Lower leg skin (tissue), 4 donors: ENCODE measurements around the gene TLE4. TPM values are rescaled to one million over a fixed set of nuclear protein-coding genes. Genes with fewer than 3 reads are reported as not detected.

ENCODE experiments used
- DNase-seq, 2 donors: peaks; one replicate each; pipeline ENCODE4 v3.0.0-alpha.2; 2019; ENCODE audit warnings: low spot score in 2 of 2
- H3K4me3 ChIP-seq: fragments of 200-600 bp; sonication (generic); 2 replicates; pipeline ENCODE4 v1.5.1; 2017; ENCODE audit warnings: mild to moderate bottlenecking, low read depth; ENCODE audit not compliant: poor library complexity, severe bottlenecking
- CTCF ChIP-seq, 3 donors: fragments of 450-650 bp; IDR thresholded peaks; one replicate each; pipeline ENCODE4 v1.5.1; 2016; ENCODE audit warnings: antibody characterized with exemption in 3 of 3, mild to moderate bottlenecking in 3 of 3, moderate library complexity in 2 of 3
- POLR2A ChIP-seq, 2 donors: fragments of 450-650 bp; IDR thresholded peaks; one replicate each; pipeline ENCODE4 v1.6.1; 2016 to 2017; ENCODE audit warnings: antibody characterized with exemption in 2 of 2, mild to moderate bottlenecking in 1 of 2, moderate library complexity in 1 of 2
- WGBS, 2 donors: methylation state at CpG; one replicate each; pipeline ENCODE4 v1.1.5; 2018; 5-methylcytosine and 5-hydroxymethylcytosine counted together
- intact Hi-C: fragments of 100-400 bp; cut with DNase I; formaldehyde crosslinking; loops from one replicate; pipeline ENCODE4 v1.15.0; 2023; ENCODE audit warnings: low total_unique reads
- total RNA-seq, 4 donors: library from RNA; depleted of rRNA; stranded (reverse); fragments of >200 nt; gene quantifications; one replicate each; pipeline ENCODE4 v1.1.0, GENCODE V29; 2016

Gene TLE4
- total RNA-seq = 10 to 100 TPM; 46.8 to 97.9 (median 54.1) TPM

GRCh38 chr9:79571309-79572031, at the start of gene TLE4:
TLE4 (plus strand) TSS chr9:79571965; CDS start chr9:79572791, 826 bp downstream.
- intact Hi-C loops = no loop called here
- TF ChIP-seq CTCF (IDR thresholded peaks at IDR 0.05) (no peak), POLR2A (IDR thresholded peaks at IDR 0.05) (peak in 1 of 2 donors; percentile 94)
- peak within 1 kb of the TSS; percentile 83 for H3K4me3 ChIP-seq
- DNase-seq = peak; percentile 100
- WGBS, 2 donors = 0 to 1% methylated on average over 45 to 48 of the region's 48 CpGs

GRCh38 chr9:79522793-79523192, 49.0 kb upstream of the TLE4 start:
- WGBS, 2 donors = 84 to 91% methylated on average over 4 of the region's 4 CpGs
- DNase-seq = no peak
- intact Hi-C loops = no loop called here
- no peak for TF ChIP-seq CTCF (IDR thresholded peaks at IDR 0.05)
- no peak for TF ChIP-seq POLR2A (IDR thresholded peaks at IDR 0.05)
- no peak overlapping the region for H3K4me3 ChIP-seq

GRCh38 chr9:79524266-79524665, 47.5 kb upstream of the TLE4 start:
- H3K4me3 ChIP-seq = no peak overlapping the region
- intact Hi-C loops = no loop called here
- no peak for TF ChIP-seq CTCF (IDR thresholded peaks at IDR 0.05)
- no peak for TF ChIP-seq POLR2A (IDR thresholded peaks at IDR 0.05)
- no peak for DNase-seq

GRCh38 chr9:79526149-79526672, 45.6 kb upstream of the TLE4 start:
- no peak for TF ChIP-seq POLR2A (IDR thresholded peaks at IDR 0.05)
- TF ChIP-seq CTCF (IDR thresholded peaks at IDR 0.05) = no peak
- DNase-seq = no peak
- WGBS, 2 donors = 80 to 94% methylated on average over 1 of the region's 1 CpG
- no peak overlapping the region for H3K4me3 ChIP-seq
- intact Hi-C loops = no loop called here

- no peak overlapping the region for H3K4me3 ChIP-seq
- WGBS, 2 donors = 81 to 94% methylated on average over 1 of the region's 1 CpG
- no peak for DNase-seq
- intact Hi-C loops = no loop called here
- TF ChIP-seq POLR2A (IDR thresholded peaks at IDR 0.05) (no peak), CTCF (IDR thresholded peaks at IDR 0.05) (no peak)
Measured at GRCh38 chr9:79535534-79535933, 36.2 kb upstream of the TLE4 start.
